ENCODE results near the gene ASB6.
"Not testable (repeated sequence)": the region's sequence is repeated elsewhere in the genome, so short reads cannot be mapped to it uniquely, and the experiment has no call there.

ASB6 gene

DNA sequence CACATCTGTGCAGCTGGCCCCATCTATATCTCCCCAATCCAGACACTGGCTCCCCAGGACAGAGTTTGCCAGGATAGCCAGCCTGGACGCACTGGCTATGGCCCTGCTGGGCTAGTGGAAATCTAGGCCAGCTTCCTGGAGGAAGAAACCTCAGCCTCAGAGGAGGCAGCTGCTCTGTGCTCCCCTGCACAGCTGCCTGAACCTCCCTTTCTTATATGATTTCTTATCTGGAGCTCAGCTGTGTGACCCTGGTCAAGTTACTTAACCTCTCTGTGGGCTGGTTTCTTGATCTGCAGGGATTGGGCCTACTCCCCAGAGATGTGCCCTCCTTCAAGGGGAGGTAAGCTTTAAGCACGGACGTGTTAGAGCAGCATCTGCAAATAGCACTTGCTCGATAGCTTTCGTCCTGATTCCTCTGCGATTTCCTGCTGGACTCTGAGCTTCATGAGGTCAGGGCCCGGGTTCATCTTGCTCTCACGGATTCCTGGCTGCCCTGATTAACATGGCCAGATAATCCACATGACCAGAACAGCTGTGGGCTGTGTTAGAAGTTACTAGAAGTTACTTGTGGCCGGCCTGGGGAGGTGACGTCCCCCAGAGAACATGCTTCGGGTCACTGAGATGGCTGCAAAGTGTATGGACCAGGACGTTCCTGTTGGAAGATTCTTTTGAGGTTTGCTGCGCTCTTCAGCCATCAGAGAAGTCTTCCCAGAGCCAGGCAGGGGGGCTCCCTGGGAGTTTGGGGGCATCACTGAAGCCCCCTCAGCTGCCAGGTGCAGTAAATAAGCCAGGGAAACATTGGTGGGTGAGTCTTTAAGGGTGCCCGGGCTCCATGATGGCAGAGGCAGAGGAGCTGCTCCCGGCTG is 35.6 kb downstream of the ASB6 start:
- no peak for DNase-seq (ENCODE audit: low spot score)

DNA sequence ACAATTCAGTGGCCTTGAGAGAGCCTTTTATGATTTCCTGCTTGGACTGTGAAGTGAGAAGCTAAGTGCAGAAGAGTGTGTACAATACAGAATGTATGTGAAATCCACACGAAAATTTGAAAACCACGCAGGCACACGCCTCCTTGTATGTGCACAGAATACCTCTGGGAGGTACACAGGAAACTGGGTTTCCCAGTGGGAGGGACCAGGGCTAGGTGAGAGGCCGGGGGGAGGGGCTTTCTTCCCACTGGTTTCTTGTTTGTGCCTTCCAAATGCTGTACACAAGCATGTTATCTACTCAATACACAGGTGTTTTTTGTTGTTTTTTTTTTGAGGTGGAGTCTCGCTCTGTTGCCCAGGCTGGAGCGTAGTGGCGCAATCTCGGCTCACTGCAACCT is 37.2 kb downstream of the ASB6 start:
- no peak for DNase-seq (ENCODE audit: low spot score)

GRCh38 chr9:129604056-129604765 is 37.7 kb downstream of the ASB6 start:
- no peak for DNase-seq (ENCODE audit: low spot score)

DNA sequence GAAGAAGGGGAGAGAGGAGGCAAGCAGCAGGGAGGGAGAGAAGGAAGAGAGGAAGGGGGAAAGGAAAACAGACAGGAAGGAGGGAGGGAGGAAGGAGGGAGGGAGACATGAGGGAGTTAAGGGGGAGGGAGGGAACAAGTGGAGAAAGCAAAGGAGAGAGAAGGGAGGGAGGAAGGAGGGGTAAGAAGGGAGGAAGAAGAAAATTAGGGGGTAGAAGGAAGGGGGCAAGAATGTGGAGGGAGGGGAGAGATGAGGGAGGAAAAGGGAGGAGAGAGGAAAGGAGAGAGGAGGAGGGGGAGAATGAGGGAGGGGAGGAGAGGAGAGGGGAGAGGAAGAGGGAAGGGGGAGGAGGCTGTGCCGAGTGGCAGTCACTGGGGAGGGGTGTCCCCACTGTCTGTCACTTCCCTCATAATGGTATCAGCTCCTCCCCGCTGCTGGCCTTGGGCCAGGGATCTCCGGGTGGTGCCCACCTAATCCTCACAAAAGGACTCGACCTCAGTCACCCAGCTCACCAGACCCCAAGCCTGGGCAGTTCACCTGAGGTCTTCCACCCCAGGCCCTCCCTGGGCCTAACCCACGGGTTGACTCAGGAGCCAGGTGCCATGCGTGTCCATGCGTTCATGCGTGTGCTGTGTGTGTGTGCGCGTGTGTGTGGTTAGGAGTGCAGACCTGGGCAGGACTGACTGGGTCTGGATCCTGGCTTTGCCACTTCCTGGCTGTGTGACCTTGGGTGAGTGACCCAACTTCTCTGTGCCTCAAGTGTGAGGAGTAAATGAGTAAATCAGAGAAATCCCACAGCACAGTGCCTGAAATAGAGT is 39.1 kb downstream of the ASB6 start:
- no peak for DNase-seq (ENCODE audit: low spot score)

- DNase-seq (ENCODE audit: low spot score) = no peak
Measured at GRCh38 chr9:129601082-129601674, 40.8 kb downstream of the ASB6 start.

GRCh38 chr9:129598089-129598596 is 43.8 kb downstream of the ASB6 start:
- no peak for DNase-seq (ENCODE audit: low spot score)

- peak; percentile 31 for DNase-seq (ENCODE audit: low spot score)
Measured at GRCh38 chr9:129597355-129598088, 44.4 kb downstream of the ASB6 start.

- peak; percentile 90 for DNase-seq (ENCODE audit: low spot score)
Measured at GRCh38 chr9:129596541-129597331, 45.2 kb downstream of the ASB6 start.

- no peak for DNase-seq (ENCODE audit: low spot score)
Measured at GRCh38 chr9:129595903-129596540, 45.9 kb downstream of the ASB6 start.

- DNase-seq (ENCODE audit: low spot score) = no peak
Measured at GRCh38 chr9:129595311-129595741, 46.6 kb downstream of the ASB6 start.

DNA sequence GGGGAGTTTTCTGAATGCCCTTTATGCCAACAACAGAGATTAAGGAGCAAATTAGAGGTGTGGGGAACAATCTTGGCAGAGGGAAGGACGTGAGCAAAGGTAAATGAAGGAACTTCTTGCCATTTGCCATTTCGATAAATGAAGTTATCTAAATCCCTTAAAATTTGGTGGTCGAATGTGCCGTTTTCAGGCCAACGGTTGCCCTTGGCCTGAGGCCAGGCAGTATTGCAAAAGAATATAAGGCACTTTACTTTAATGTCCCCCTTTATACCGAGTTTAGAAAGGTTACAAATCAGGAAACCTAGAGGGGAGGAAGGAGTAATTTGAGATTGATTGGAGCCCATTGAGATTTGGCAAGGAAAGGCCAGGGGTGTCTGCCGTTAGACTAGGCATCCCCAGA is 47.3 kb downstream of the ASB6 start:
- no peak for DNase-seq (ENCODE audit: low spot score)

DNA sequence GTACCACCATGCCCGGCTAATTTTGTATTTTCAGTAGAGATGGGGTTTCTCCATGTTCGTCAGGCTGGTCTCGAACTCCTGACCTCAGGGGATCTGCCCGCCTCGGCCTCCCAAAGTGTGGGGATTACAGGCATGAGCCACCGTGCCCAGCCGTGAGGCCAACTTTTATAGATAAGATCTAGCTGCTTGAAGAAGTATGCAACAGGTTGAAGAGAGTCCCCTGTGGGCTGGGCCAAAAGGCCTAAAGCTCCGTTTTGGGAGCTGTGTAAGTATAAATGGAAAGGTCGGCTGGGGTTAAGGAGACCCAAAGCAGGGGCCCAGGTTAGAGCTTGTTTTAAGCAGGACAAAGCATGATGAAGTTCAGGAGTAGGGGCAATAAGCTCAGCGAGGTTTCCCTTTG is 49.2 kb downstream of the ASB6 start:
- not testable (repeated sequence) for DNase-seq (ENCODE audit: low spot score)

- no peak for DNase-seq (ENCODE audit: low spot score)
Measured at GRCh38 chr9:129591916-129592315, 50.0 kb downstream of the ASB6 start.

- DNase-seq (ENCODE audit: low spot score) = no peak
Measured at GRCh38 chr9:129590466-129590865, 51.5 kb downstream of the ASB6 start.

- no peak for DNase-seq (ENCODE audit: low spot score)
Measured at GRCh38 chr9:129587487-129588262, 54.3 kb downstream of the ASB6 start.

- no peak for DNase-seq (ENCODE audit: low spot score)
Measured at GRCh38 chr9:129586685-129587084, 55.3 kb downstream of the ASB6 start.

GRCh38 chr9:129586245-129586644 is 55.7 kb downstream of the ASB6 start:
- no peak for DNase-seq (ENCODE audit: low spot score)

DNA sequence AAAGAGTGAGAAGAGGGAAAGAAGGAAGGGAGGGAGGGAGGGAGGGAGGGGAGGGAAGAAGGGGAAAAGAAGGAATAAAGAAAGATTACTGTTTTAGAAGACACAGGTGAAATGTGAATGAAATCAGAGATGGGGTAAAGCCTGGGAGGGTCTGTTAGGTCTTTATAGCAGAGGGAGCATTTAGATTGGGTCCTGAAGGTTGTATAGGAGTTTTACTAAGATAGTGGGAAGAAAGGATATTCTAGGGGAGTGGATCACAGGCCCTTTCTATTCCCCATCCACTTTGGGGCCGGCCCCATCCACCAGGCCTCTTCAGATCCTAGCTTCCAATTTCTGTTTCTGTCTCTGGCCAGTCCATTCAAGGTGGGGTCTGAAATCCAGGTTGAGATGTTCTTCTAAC is 56.6 kb downstream of the ASB6 start:
- DNase-seq (ENCODE audit: low spot score) = no peak
